ENCODE data around the gene SPECC1.
"Not testable (repeated sequence)": the region's sequence is repeated elsewhere in the genome, so short reads cannot be mapped to it uniquely, and the experiment has no call there.

The SPECC1 gene

GRCh38 chr17:20174588-20175265 is 165.6 kb downstream of the SPECC1 start:
- no peak for DNase-seq

- no peak for DNase-seq
Measured at GRCh38 chr17:20179041-20179440, 169.9 kb downstream of the SPECC1 start.

GRCh38 chr17:20180661-20181060 is 171.5 kb downstream of the SPECC1 start:
- peak; percentile 22 to 52 for DNase-seq

- DNase-seq: no peak
Measured at GRCh38 chr17:20184181-20184580, 175.0 kb downstream of the SPECC1 start.

GRCh38 chr17:20184977-20185619 is 175.9 kb downstream of the SPECC1 start:
- DNase-seq: peak; percentile 95 to 96

- DNase-seq: no peak
Measured at GRCh38 chr17:20187049-20187448, 177.9 kb downstream of the SPECC1 start.

- DNase-seq: peak in 1 of 2 donors; percentile 69
Measured at GRCh38 chr17:20189302-20189701, 180.1 kb downstream of the SPECC1 start.

GRCh38 chr17:20189979-20190378 is 180.8 kb downstream of the SPECC1 start:
- no peak for DNase-seq

GRCh38 chr17:20190605-20191004 is 181.4 kb downstream of the SPECC1 start:
- DNase-seq: no peak

GRCh38 chr17:20191056-20191455 is 181.9 kb downstream of the SPECC1 start:
- DNase-seq: no peak

- DNase-seq: not testable (repeated sequence)
Measured at GRCh38 chr17:20196286-20196685, 187.1 kb downstream of the SPECC1 start.

- no peak for DNase-seq
Measured at GRCh38 chr17:20197272-20197926, 188.2 kb downstream of the SPECC1 start.

- DNase-seq: peak; percentile 17 to 56
Measured at GRCh38 chr17:20200016-20200795, 191.0 kb downstream of the SPECC1 start.

- DNase-seq: no peak
Measured at GRCh38 chr17:20200865-20201458, 191.8 kb downstream of the SPECC1 start.

GRCh38 chr17:20202141-20202621 is 193.0 kb downstream of the SPECC1 start:
- no peak for DNase-seq

- DNase-seq: no peak
Measured at GRCh38 chr17:20203018-20203417, 193.9 kb downstream of the SPECC1 start.

GRCh38 chr17:20203761-20204263 is 194.7 kb downstream of the SPECC1 start:
- DNase-seq: peak; percentile 82 to 83

GRCh38 chr17:20205609-20206008 is 196.4 kb downstream of the SPECC1 start:
- DNase-seq: no peak

- DNase-seq: peak; percentile 66 to 74
Measured at GRCh38 chr17:20206068-20206467, 196.9 kb downstream of the SPECC1 start.

GRCh38 chr17:20206591-20206990 is 197.4 kb downstream of the SPECC1 start:
- no peak for DNase-seq

- DNase-seq: no peak
Measured at GRCh38 chr17:20207262-20207985, 198.3 kb downstream of the SPECC1 start.

- no peak for DNase-seq
Measured at GRCh38 chr17:20208717-20209116, 199.6 kb downstream of the SPECC1 start.
